ENCODE data around the gene SNX4. TPM values are rescaled to one million over a fixed set of nuclear protein-coding genes. Genes with fewer than 3 reads are reported as not detected.

Gene SNX4
- total and polyA plus RNA-seq, 2 donors (not counting 1 experiment from before 2014, with no cell fraction given): 4.4 to 26.1 TPM

DNA sequence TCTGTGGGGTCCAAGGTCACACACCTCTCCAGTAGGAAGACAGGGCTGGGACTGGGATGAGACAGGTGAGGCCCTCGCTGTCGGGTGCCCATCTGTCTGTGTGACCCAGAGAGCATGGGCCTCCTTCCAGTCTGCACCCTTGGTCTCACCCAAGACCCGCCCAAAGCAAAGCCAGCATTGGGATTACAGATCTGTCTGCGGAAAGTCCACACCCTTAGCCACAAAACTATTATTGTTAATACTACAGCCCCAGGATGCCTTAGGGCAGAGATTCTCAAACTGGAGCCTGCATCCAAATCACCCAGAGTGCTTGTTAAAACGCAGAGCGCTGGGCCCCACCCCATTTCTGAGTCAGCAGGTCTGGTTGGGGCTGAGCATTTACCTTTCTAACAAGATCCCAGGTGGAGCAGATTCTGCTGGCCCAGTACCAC is 86.4 kb downstream of the SNX4 start:
- no peaks in the 10 kb centered on the region for H3K9me3 ChIP-seq (ENCODE audit: control extremely low read depth in 1 of 3, control insufficient read depth in 2 of 3, insufficient read depth in 1 of 3, low read length in 2 of 3)
- no peaks in the 10 kb centered on the region for H3K4me1 ChIP-seq (ENCODE audit: control insufficient read depth in 2 of 2, insufficient read depth in 2 of 2, low read length in 2 of 2)
- no peaks in the 10 kb centered on the region for H3K79me2 ChIP-seq (ENCODE audit: control insufficient read depth, insufficient read depth, low read length)
- ChIA-PET POLR2A (no interaction called here), CTCF (interaction anchor here (1.8 kb wide), 1 partner anchor 438 kb away, joined by 6 read pairs; no protein-coding TSS in a partner anchor)
- H3K36me3 ChIP-seq (replicated peaks in 1 of 2; ENCODE audit: control extremely low read depth in 1 of 2, control insufficient read depth in 1 of 2, extremely low read depth in 1 of 2, insufficient read depth in 2 of 2, low read length in 1 of 2): no peaks in the 10 kb centered on the region
- no peak for ATAC-seq (ENCODE audit: low read depth)
- H3K27ac ChIP-seq (ENCODE audit: low read length in 2 of 2): no peak overlapping the region
- no peak for DNase-seq
- H3K9ac ChIP-seq (ENCODE audit: low read length): no peak overlapping the region
- no peaks in the 10 kb centered on the region for H3K27me3 ChIP-seq (replicated peaks in 1 of 4; ENCODE audit: control extremely low read depth in 1 of 4, control insufficient read depth in 3 of 4, insufficient read depth in 4 of 4, low read length in 3 of 4)
- no peaks in the 10 kb centered on the region for H3K4me1 Mint-ChIP-seq
- TF ChIP-seq CTCF (IDR thresholded peaks at IDR 0.05) (no peak), EZH2 (IDR thresholded peaks at IDR 0.05; ENCODE audit: borderline replicate concordance, insufficient read depth, low read depth, low read length, poor library complexity, severe bottlenecking) (no peak)
- 85% methylated on average over 6 of the region's 6 CpGs for WGBS (ENCODE audit: insufficient coverage)
- intact Hi-C loops (cut with micrococcal nuclease): no loop called here
- H3K4me3 ChIP-seq (ENCODE audit: control extremely low read depth in 1 of 5, extremely low read depth in 1 of 5, insufficient read depth in 1 of 5, low read depth in 2 of 5, low read length in 4 of 5): no peak overlapping the region
- H4K20me1 ChIP-seq (ENCODE audit: control insufficient read depth, insufficient read depth, low read length, poor library complexity, severe bottlenecking): no peaks in the 10 kb centered on the region
- H3K4me3 Mint-ChIP-seq: no peak overlapping the region
- H2AFZ ChIP-seq (ENCODE audit: insufficient read depth, low read depth, low read length, poor library complexity, severe bottlenecking): no peak overlapping the region
- H3K27ac Mint-ChIP-seq: no peak overlapping the region
- H3K9me3 Mint-ChIP-seq (ENCODE audit: insufficient read depth): no peaks in the 10 kb centered on the region
- H3K27me3 Mint-ChIP-seq: no peaks in the 10 kb centered on the region
- H3K4me2 ChIP-seq (replicated peaks; ENCODE audit: low read depth, low read length, poor library complexity, severe bottlenecking): no peak overlapping the region

GRCh38 chr3:125433091-125433534 is 86.9 kb downstream of the SNX4 start:
- H3K4me1 Mint-ChIP-seq: no peaks in the 10 kb centered on the region
- H3K4me1 ChIP-seq (ENCODE audit: control insufficient read depth in 2 of 2, insufficient read depth in 2 of 2, low read length in 2 of 2): no peaks in the 10 kb centered on the region
- H3K9me3 ChIP-seq (ENCODE audit: control extremely low read depth in 1 of 3, control insufficient read depth in 2 of 3, insufficient read depth in 1 of 3, low read length in 2 of 3): no peaks in the 10 kb centered on the region
- H4K20me1 ChIP-seq (ENCODE audit: control insufficient read depth, insufficient read depth, low read length, poor library complexity, severe bottlenecking): no peaks in the 10 kb centered on the region
- ChIA-PET POLR2A (no interaction called here), CTCF (interaction anchor here (1.8 kb wide), 1 partner anchor 438 kb away, joined by 6 read pairs; no protein-coding TSS in a partner anchor)
- DNase-seq: no peak
- H3K9ac ChIP-seq (ENCODE audit: low read length): no peak overlapping the region
- H3K27me3 Mint-ChIP-seq: no peaks in the 10 kb centered on the region
- 89% methylated on average over 5 of the region's 6 CpGs for WGBS (ENCODE audit: insufficient coverage)
- intact Hi-C loops (cut with micrococcal nuclease): no loop called here
- no peak overlapping the region for H2AFZ ChIP-seq (ENCODE audit: insufficient read depth, low read depth, low read length, poor library complexity, severe bottlenecking)
- ATAC-seq (ENCODE audit: low read depth): no peak
- H3K4me2 ChIP-seq (replicated peaks; ENCODE audit: low read depth, low read length, poor library complexity, severe bottlenecking): no peak overlapping the region
- no peak overlapping the region for H3K27ac Mint-ChIP-seq
- H3K36me3 ChIP-seq (replicated peaks in 1 of 2; ENCODE audit: control extremely low read depth in 1 of 2, control insufficient read depth in 1 of 2, extremely low read depth in 1 of 2, insufficient read depth in 2 of 2, low read length in 1 of 2): no peaks in the 10 kb centered on the region
- no peaks in the 10 kb centered on the region for H3K79me2 ChIP-seq (ENCODE audit: control insufficient read depth, insufficient read depth, low read length)
- TF ChIP-seq EZH2 (IDR thresholded peaks at IDR 0.05; ENCODE audit: borderline replicate concordance, insufficient read depth, low read depth, low read length, poor library complexity, severe bottlenecking): no peak
- TF ChIP-seq CTCF (IDR thresholded peaks at IDR 0.05): no peak
- H3K9me3 Mint-ChIP-seq (ENCODE audit: insufficient read depth): no peaks in the 10 kb centered on the region
- no peak overlapping the region for H3K4me3 Mint-ChIP-seq
- no peak overlapping the region for H3K27ac ChIP-seq (ENCODE audit: low read length in 2 of 2)
- no peaks in the 10 kb centered on the region for H3K27me3 ChIP-seq (replicated peaks in 1 of 4; ENCODE audit: control extremely low read depth in 1 of 4, control insufficient read depth in 3 of 4, insufficient read depth in 4 of 4, low read length in 3 of 4)
- H3K4me3 ChIP-seq (ENCODE audit: control extremely low read depth in 1 of 5, extremely low read depth in 1 of 5, insufficient read depth in 1 of 5, low read depth in 2 of 5, low read length in 4 of 5): no peak overlapping the region
